BLaER1 treated with 17β-estradiol and CSF1 and Interleukin-3, amounts not matched to agents 10 nM and 100 nM (cell line): ENCODE results near the gene TNRC6A.

Source experiments
- H3K27ac ChIP-seq, 11 experiments: shearing (Covaris generic); formaldehyde crosslinking; 2 replicates each; pipeline ENCODE4 v1.8.1; 2022
- H3K27me3 ChIP-seq, 11 experiments: shearing (Covaris generic); formaldehyde crosslinking; 2 replicates each; pipeline ENCODE4 v1.8.1; 2022
- H3K36me3 ChIP-seq, 11 experiments: shearing (Covaris generic); formaldehyde crosslinking; 2 replicates each; pipeline ENCODE4 v1.8.1; 2022
- H3K4me1 ChIP-seq, 10 experiments: shearing (Covaris generic); formaldehyde crosslinking; 2 replicates each; pipeline ENCODE4 v1.8.1; 2022
- H3K4me2 ChIP-seq, 11 experiments: shearing (Covaris generic); formaldehyde crosslinking; 2 replicates each; pipeline ENCODE4 v1.8.1; 2022
- H3K4me3 ChIP-seq, 10 experiments: shearing (Covaris generic); formaldehyde crosslinking; 2 replicates each; pipeline ENCODE4 v1.8.1; 2022
- H3K9ac ChIP-seq, 11 experiments: shearing (Covaris generic); formaldehyde crosslinking; 2 replicates each; pipeline ENCODE4 v1.8.1; 2022
- H3K9me3 ChIP-seq, 11 experiments: shearing (Covaris generic); formaldehyde crosslinking; replicated peaks in 1 of 11; 2 replicates each; pipeline ENCODE4 v1.8.1; 2022
- H4K20me1 ChIP-seq, 11 experiments: shearing (Covaris generic); formaldehyde crosslinking; 2 replicates each; pipeline ENCODE4 v1.8.1; 2022
- Cebpa-rat ChIP-seq, 11 experiments: shearing (Covaris generic); IDR thresholded peaks; 2 replicates each; pipeline ENCODE4 v1.8.1; 2022

Gene TNRC6A

GRCh38 chr16:24875466-24875865 is 146.0 kb downstream of the TNRC6A start:
- no peak overlapping the region for H3K4me3 ChIP-seq
- TF ChIP-seq Cebpa-rat (IDR thresholded peaks at IDR 0.05): no peak
- H3K9ac ChIP-seq: no peak overlapping the region
- no peaks in the 10 kb centered on the region; a peak in 1 of 22 replicates for H4K20me1 ChIP-seq
- peaks cover 0 to 4% (median 0%) of the 10 kb centered on the region in 10 experiments; a peak in 2 of 20 replicates for H3K4me1 ChIP-seq
- peaks cover 0 to 14% (median 12%) of the 10 kb centered on the region in 11 experiments; a peak in 17 of 22 replicates for H3K9me3 ChIP-seq
- no peaks in the 10 kb centered on the region for H3K36me3 ChIP-seq
- H3K27me3 ChIP-seq: no peaks in the 10 kb centered on the region
- H3K4me2 ChIP-seq: no peak overlapping the region
- no peak overlapping the region for H3K27ac ChIP-seq
